K562 (cell line): Measurements from ENCODE around the gene SNX9. TPM values are rescaled to one million over a fixed set of nuclear protein-coding genes. Genes with fewer than 3 reads are reported as not detected.

Experiments used
- MBD1 ChIP-seq: fragments of 250-450 bp; sonication (Bioruptor Pico); IDR thresholded peaks from 2 replicates; pipeline ENCODE4 v1.8.0; 2022; ENCODE audit warnings: inconsistent platforms
- MCM2 ChIP-seq: fragments of 450-650 bp; IDR thresholded peaks from 2 replicates; pipeline ENCODE4 v1.6.1; 2017; ENCODE audit warnings: low read depth, mild to moderate bottlenecking
- NONO ChIP-seq, 2 experiments: fragments of 200-400 bp in 1 of 2; fragments of 450-650 bp in 1 of 2; formaldehyde crosslinking in 1 of 2; IDR thresholded peaks; 2 replicates each; pipeline ENCODE4 v1.6.1; 2017; ENCODE audit warnings: low read depth in 2 of 2, mild to moderate bottlenecking in 2 of 2, moderate library complexity in 2 of 2, low read length in 1 of 2
- PHF8 ChIP-seq: fragments of 200-600 bp; sonication (generic); IDR thresholded peaks from 2 replicates; pipeline ENCODE4 v1.6.1; 2012; ENCODE audit warnings: mixed run types, mild to moderate bottlenecking, inconsistent platforms, low read length, moderate library complexity, borderline replicate concordance
- PRPF4 ChIP-seq: fragments of 200-400 bp; formaldehyde crosslinking; IDR thresholded peaks from one replicate; pipeline ENCODE4 v1.6.1; 2017; ENCODE audit warnings: low read length, low read depth, mild to moderate bottlenecking; ENCODE audit not compliant: insufficient read depth, poor library complexity, severe bottlenecking
- RBFOX2 ChIP-seq: fragments of 200-400 bp; formaldehyde crosslinking; IDR thresholded peaks from 2 replicates; pipeline ENCODE4 v1.6.1; 2017; ENCODE audit warnings: low read depth, mild to moderate bottlenecking, low read length, moderate library complexity
- RBM17 ChIP-seq: fragments of 200-400 bp; formaldehyde crosslinking; IDR thresholded peaks from 2 replicates; pipeline ENCODE4 v1.6.1; 2017; ENCODE audit warnings: low read depth, mild to moderate bottlenecking, low read length, borderline replicate concordance
- SMARCB1 ChIP-seq: IDR thresholded peaks from 2 replicates; pipeline ENCODE4 v1.6.1; 2011; ENCODE audit warnings: improper control_type of control experiment, low read depth; ENCODE audit not compliant: insufficient read length
- TFE3 ChIP-seq: fragments of 450-650 bp; formaldehyde crosslinking; IDR thresholded peaks from 2 replicates; pipeline ENCODE4 v1.4.0; 2020; ENCODE audit warnings: mild to moderate bottlenecking, mixed read lengths
- TGIF2 ChIP-seq: sonication (generic); formaldehyde crosslinking; IDR thresholded peaks from 2 replicates; pipeline ENCODE4 v1.8.1; 2022; ENCODE audit warnings: mild to moderate bottlenecking, missing genetic modification reagents, moderate library complexity
- ZC3H8 ChIP-seq: fragments of 450-650 bp; IDR thresholded peaks from 2 replicates; pipeline ENCODE4 v1.6.1; 2017
- ZNF280B ChIP-seq: fragments of 250-450 bp; sonication (Bioruptor Pico); IDR thresholded peaks from 2 replicates; pipeline ENCODE4 v1.5.1; 2021; ENCODE audit warnings: mild to moderate bottlenecking
- ZNF354B ChIP-seq: fragments of 250-450 bp; sonication (Bioruptor Pico); IDR thresholded peaks from 2 replicates; pipeline ENCODE4 v1.4.0; 2020
- ZNF395 ChIP-seq: fragments of 200-800 bp; sonication (Bioruptor generic); IDR thresholded peaks from 2 replicates; pipeline ENCODE4 v1.6.1; 2017; ENCODE audit warnings: missing genetic modification characterization, missing compliant biosample characterization
- ZNF507 ChIP-seq: conservative IDR thresholded peaks from 2 replicates; pipeline ENCODE4 v1.6.1; 2017; ENCODE audit warnings: missing genetic modification characterization, missing compliant biosample characterization
- ZNF655 ChIP-seq: fragments of 250-450 bp; sonication (Bioruptor Pico); IDR thresholded peaks from 2 replicates; pipeline ENCODE4 v1.5.0; 2021
- polyA plus RNA-seq, 8 experiments: library from polyadenylated mRNA; depleted of rRNA in 4 of 8; stranded (reverse) in 5 of 8; unstranded in 3 of 8; fragments of >200 nt; fragmentation: Nextera tagmentation in 2 of 8; fragmentation: Illumina TruSeq in 1 of 8; extraction: Ambion mirVana in 2 of 8; extraction: Trizol in 1 of 8; gene quantifications; 2 replicates each; pipeline versions ENCODE4 v1.2.1 to v1.2.3, GENCODE V29; 2011 to 2014; ENCODE audit warnings: inconsistent platforms in 1 of 8, missing spikeins in 1 of 8
- total RNA-seq, 7 experiments: library from RNA; depleted of rRNA in 6 of 7; stranded (reverse); fragments of >200 nt in 6 of 7; fragmentation: Illumina TruSeq in 2 of 7; extraction: Trizol in 2 of 7; gene quantifications; 2 replicates each; pipeline versions ENCODE4 v1.2.1 to v1.2.3, GENCODE V29; 2011 to 2021; ENCODE audit warnings: low replicate concordance in 1 of 7
- TF ChIP-seq, protein P1 (sequence below): fragments of 450-650 bp; conservative IDR thresholded peaks from 2 replicates; pipeline ENCODE4 v1.6.1; 2016; ENCODE audit warnings: missing genetic modification characterization, low read depth, mild to moderate bottlenecking, control low read depth, missing compliant biosample characterization

The SNX9 gene
- total and polyA plus RNA-seq, 9 of the 15 experiments (the other 6 are each of a cell fraction or from before 2014, with no cell fraction given): 6.0 to 81.7 (median 57.1) TPM

- TF ChIP-seq ZNF655 (CRISPR knock-in tag) (no peak), PHF8 (peak; percentile 25; the same call in 1 of the 2 replicates), SMARCB1 (no peak), TGIF2 (CRISPR knock-in tag) (peak; percentile 97; the same call in 1 of the 2 replicates), RBM17 (no peak), PRPF4 (peak; percentile 54), ZNF354B (no peak), RBFOX2 (peak; percentile 73), ZC3H8 (no peak), ZNF280B (CRISPR knock-in tag) (no peak), TFE3 (CRISPR knock-in tag) (no peak), NONO (IDR thresholded peaks at IDR 0.05; ENCODE audit: low read depth in 2 of 2, low read length in 1 of 2) (no peak), MCM2 (no peak), ZNF395 (CRISPR knock-in tag) (no peak), ZNF507 (no peak), MBD1 (CRISPR knock-in tag) (no peak)
- TF ChIP-seq, protein P1, sequence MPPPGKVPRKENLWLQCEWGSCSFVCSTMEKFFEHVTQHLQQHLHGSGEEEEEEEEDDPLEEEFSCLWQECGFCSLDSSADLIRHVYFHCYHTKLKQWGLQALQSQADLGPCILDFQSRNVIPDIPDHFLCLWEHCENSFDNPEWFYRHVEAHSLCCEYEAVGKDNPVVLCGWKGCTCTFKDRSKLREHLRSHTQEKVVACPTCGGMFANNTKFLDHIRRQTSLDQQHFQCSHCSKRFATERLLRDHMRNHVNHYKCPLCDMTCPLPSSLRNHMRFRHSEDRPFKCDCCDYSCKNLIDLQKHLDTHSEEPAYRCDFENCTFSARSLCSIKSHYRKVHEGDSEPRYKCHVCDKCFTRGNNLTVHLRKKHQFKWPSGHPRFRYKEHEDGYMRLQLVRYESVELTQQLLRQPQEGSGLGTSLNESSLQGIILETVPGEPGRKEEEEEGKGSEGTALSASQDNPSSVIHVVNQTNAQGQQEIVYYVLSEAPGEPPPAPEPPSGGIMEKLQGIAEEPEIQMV (tag): peak; percentile 70
Observed at GRCh38 chr6:157823528-157824370, 703 bp downstream of the SNX9 start (continued).
